ENCODE measurements around the gene TNIP2. TPM values are rescaled to one million over a fixed set of nuclear protein-coding genes. Genes with fewer than 3 reads are reported as not detected.
"Not testable (repeated sequence)": the region's sequence is repeated elsewhere in the genome, so short reads cannot be mapped to it uniquely, and the experiment has no call there.

TNIP2 gene
- total RNA-seq, 1 experiment from 2014 or later = 37.2 TPM

DNA sequence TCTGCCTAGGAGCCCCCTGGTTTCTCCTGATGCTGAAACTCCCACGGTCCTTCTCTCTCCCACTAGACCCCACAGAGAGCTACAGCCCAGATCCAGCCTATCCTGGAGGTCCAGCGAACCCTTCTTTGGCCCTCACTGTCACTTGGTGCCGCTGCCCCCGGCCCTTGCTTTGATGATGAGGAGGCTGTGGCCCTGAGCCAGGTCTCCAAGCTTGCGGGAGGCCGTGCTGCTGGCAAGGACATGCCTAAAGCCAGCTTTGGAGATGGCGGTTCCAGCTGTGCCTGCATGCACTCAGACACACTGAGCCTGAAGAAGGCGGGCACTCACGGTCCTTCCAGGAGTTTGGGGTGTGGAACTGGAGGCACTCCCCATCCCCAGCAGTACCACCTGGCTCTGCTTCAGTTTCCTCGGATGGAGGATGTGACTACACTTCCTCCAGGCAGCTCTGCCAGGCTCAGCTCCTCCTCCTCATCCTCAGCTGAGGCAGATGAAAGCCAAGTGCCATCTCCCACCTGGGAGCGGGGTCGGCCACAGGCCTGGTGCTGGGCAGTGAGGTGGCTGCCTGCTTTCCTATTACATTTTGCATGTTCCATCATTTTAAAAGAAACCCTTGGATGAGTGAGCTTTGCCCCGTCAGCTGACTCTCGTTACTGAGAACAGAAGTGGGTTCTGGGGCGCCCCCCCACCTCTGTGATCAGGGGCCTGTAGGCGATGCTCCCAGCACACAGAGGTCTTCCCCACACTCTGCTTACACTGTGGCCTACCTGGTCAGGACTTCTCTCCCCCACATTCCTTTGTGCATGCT lies 9.0 kb downstream of the TNIP2 start:
- no peak overlapping the region for H3K4me3 ChIP-seq
- H3K27me3 ChIP-seq (replicated peaks) = no peaks in the 10 kb centered on the region
- H3K4me1 ChIP-seq (replicated peaks) = peaks cover 33% of the 10 kb centered on the region
- peaks cover 36% of the 10 kb centered on the region for H3K36me3 ChIP-seq
- H3K27ac ChIP-seq = no peak overlapping the region
- DNase-seq (ENCODE audit: low read depth in 1 of 2, low spot score in 2 of 2) = no peak
- no peaks in the 10 kb centered on the region for H3K9me3 ChIP-seq (replicated peaks)

GRCh38 chr4:2745981-2746806 lies 9.9 kb downstream of the TNIP2 start:
- no peaks in the 10 kb centered on the region for H3K27me3 ChIP-seq (replicated peaks)
- H3K36me3 ChIP-seq = peaks cover 38% of the 10 kb centered on the region
- H3K4me1 ChIP-seq (replicated peaks) = peaks cover 42% of the 10 kb centered on the region
- peak; percentile 88 to 92 for DNase-seq (ENCODE audit: low read depth in 1 of 2, low spot score in 2 of 2)
- H3K9me3 ChIP-seq (replicated peaks) = no peaks in the 10 kb centered on the region
- H3K27ac ChIP-seq = peak overlapping the region; percentile 89
- no peak overlapping the region for H3K4me3 ChIP-seq

- peaks cover 40% of the 10 kb centered on the region for H3K36me3 ChIP-seq
- H3K4me3 ChIP-seq = no peak overlapping the region
- H3K9me3 ChIP-seq (replicated peaks) = no peaks in the 10 kb centered on the region
- no peaks in the 10 kb centered on the region for H3K27me3 ChIP-seq (replicated peaks)
- peaks cover 45% of the 10 kb centered on the region for H3K4me1 ChIP-seq (replicated peaks)
- peak overlapping the region; percentile 89 for H3K27ac ChIP-seq
- no peak for DNase-seq (ENCODE audit: low read depth in 1 of 2, low spot score in 2 of 2)
Measured at GRCh38 chr4:2745516-2745915, 10.6 kb downstream of the TNIP2 start.

DNA sequence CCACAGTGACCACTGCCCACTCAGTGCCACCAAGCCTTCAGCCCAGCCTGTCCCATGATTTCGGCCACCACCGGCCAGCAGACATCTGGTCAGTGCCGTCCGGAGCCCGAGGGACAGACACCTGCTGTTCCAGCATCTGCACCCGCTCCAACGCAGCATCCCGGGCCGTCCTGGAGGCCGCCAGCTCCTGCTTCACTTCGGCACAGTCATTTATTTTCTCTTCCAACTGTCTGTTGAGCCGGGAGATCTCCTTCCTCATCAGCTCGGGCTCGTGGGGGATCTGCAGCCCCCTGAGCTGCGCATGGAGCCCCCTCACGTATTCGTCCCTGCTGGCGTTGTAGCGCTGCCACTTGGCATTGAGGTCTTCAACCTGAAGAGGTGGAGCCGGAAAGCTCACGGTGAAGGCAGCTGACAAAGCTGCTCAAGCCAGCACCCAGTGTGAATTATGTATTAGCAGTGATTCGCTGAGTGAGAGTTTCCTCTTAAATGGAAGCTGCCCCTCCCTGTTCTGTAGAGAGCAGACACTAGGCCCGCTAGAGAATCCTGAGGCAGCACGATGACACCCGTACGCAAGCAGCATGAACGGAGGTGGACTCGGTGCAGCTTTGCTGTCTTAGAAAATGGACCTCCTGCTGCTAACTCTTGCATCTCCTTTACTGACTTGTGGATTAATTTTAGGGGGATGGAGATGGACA lies 11.4 kb downstream of the TNIP2 start:
- H3K9me3 ChIP-seq (replicated peaks) = no peaks in the 10 kb centered on the region
- H3K4me1 ChIP-seq (replicated peaks) = peaks cover 45% of the 10 kb centered on the region
- H3K36me3 ChIP-seq = peaks cover 40% of the 10 kb centered on the region
- H3K27ac ChIP-seq = no peak overlapping the region
- H3K27me3 ChIP-seq (replicated peaks) = no peaks in the 10 kb centered on the region
- no peak overlapping the region for H3K4me3 ChIP-seq
- no peak for DNase-seq (ENCODE audit: low read depth in 1 of 2, low spot score in 2 of 2)

DNA sequence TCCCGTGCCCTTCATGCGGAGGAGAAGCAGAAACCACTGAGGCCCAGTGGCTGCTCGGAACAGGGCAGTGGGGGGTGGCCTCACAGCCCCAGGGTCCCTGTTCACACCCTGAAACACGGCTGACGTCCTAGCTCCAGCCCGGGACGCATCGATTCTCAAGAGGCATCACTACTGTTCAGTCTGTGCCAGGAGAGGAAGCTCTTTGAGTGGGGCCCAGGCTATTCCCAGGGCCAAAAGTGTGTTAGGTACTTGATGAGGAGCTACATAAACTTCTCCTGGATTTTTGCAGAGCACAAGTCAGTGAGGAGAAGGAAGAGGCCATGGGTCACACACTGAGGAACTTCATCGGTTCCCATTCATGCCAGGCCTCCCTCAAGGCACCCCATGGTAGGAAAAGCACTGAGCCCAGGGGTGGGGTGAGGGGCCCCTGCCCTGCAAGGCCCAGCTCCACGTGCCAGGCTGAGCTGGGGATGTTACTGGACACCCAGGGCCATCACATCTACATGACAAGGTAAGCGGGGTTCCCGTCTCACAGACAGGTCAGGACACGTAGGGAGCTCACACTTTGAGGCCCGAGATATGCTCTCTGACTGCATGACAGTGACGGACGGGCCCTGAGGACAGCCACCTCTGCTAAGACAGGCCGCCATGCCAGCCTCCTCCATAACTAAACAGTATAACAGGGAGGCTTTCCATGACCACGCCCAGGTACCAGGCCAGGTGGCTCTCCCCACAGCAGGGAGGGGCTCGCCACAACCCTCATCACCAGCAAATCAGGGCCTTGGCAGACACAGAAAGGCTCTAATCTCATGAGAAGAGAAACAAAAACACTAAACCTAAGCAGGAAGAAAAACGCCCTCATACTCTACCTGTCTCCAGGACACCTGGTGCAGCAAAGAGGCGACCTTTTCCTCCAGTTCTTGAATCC lies 12.4 kb downstream of the TNIP2 start:
- no peak for DNase-seq (ENCODE audit: low read depth in 1 of 2, low spot score in 2 of 2)
- Histone ChIP-seq H3K27ac (no peak overlapping the region), H3K4me1 (replicated peaks) (peaks cover 45% of the 10 kb centered on the region), H3K9me3 (replicated peaks) (no peaks in the 10 kb centered on the region), H3K27me3 (replicated peaks) (no peaks in the 10 kb centered on the region), H3K36me3 (peaks cover 40% of the 10 kb centered on the region), H3K4me3 (no peak overlapping the region)

DNA sequence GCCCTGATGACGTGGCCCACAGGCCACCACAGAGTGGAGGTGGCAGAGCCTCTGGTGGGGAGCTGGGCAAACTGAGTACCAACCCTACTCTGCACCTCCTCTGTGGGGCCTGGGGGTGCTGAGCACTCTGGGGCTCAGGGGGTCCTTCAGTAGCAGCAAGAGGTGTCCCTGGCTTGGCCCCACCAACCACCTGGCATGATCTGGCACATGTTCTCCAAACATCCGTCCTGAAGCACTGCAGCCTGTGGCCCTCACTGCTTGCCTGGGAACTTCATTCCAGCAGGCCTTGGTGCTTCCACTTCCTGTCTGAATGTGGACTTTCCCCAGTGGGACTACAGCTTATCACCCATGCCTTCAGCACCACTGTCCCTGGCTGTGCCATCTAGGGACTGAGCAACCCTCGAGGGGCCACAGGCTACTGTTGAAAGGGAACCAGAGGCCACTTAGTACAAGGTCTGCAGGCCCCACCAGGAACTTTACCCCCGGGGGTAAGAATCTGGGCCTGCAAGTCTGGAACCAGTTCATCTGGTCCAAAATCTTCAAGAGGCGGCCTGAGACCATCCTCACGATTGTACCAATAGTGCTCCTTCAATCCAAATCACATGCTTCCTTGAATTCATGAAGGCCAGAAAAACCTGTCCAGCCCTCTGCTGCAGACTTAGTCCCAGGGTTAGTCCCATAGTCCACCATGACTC lies 13.2 kb downstream of the TNIP2 start:
- no peak overlapping the region for H3K4me3 ChIP-seq
- H3K36me3 ChIP-seq = peaks cover 40% of the 10 kb centered on the region
- H3K27ac ChIP-seq = no peak overlapping the region
- peaks cover 40% of the 10 kb centered on the region for H3K4me1 ChIP-seq (replicated peaks)
- DNase-seq (ENCODE audit: low read depth in 1 of 2, low spot score in 2 of 2) = no peak
- H3K9me3 ChIP-seq (replicated peaks) = no peaks in the 10 kb centered on the region
- H3K27me3 ChIP-seq (replicated peaks) = no peaks in the 10 kb centered on the region

DNA sequence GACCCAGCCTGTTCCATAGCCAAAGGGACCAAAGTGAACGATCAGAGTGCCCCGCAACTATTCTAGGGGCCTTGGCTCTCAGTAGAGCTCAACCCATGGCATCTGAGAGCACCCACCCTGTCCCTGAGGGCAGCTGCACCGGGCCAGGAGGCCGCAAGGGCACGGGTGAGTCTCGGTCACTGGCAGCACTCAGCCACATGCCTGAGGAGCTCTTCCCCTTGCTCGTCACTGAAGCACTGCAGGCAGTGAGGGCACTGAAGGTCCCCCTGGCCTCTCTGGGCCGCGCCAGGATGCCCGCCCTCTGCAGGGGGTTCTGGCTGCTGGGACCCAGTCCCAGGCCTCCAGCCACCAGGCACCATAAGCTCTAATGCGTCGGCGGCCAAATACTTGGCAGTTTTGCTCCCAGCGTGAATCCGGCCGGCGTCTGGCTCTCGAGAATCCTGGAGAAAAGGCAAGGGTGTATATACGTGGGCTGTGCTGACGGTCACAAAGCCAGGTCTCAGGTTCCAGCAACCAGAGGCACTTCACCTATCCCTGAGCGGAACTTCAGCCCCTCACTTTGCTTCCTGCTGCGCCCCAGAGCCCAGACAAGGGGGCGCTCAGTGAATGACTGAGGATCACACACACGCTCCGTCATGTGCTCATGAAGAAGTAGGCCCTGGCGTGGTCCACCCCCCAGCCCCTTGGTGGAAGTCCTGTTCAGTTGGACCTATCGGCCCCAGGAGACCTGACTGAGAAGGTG lies 13.9 kb downstream of the TNIP2 start:
- no peaks in the 10 kb centered on the region for H3K9me3 ChIP-seq (replicated peaks)

GRCh38 chr4:2741626-2742025 lies 14.5 kb downstream of the TNIP2 start:
- no peaks in the 10 kb centered on the region for H3K9me3 ChIP-seq (replicated peaks)
- no peak overlapping the region for H3K4me3 ChIP-seq
- no peaks in the 10 kb centered on the region for H3K27me3 ChIP-seq (replicated peaks)
- peaks cover 27% of the 10 kb centered on the region for H3K4me1 ChIP-seq (replicated peaks)
- H3K36me3 ChIP-seq = peaks cover 29% of the 10 kb centered on the region
- H3K27ac ChIP-seq = peak overlapping the region; percentile 74
- DNase-seq (ENCODE audit: low read depth in 1 of 2, low spot score in 2 of 2) = peak; percentile 37 to 62

More for the DNA sequence above, 13.9 kb downstream of the TNIP2 start:
- Histone ChIP-seq H3K4me3 (no peak overlapping the region), H3K27me3 (replicated peaks) (no peaks in the 10 kb centered on the region), H3K27ac (peak overlapping the region; percentile 74), H3K4me1 (replicated peaks) (peaks cover 33% of the 10 kb centered on the region), H3K36me3 (peaks cover 36% of the 10 kb centered on the region)
- no peak for DNase-seq (ENCODE audit: low read depth in 1 of 2, low spot score in 2 of 2)

DNA sequence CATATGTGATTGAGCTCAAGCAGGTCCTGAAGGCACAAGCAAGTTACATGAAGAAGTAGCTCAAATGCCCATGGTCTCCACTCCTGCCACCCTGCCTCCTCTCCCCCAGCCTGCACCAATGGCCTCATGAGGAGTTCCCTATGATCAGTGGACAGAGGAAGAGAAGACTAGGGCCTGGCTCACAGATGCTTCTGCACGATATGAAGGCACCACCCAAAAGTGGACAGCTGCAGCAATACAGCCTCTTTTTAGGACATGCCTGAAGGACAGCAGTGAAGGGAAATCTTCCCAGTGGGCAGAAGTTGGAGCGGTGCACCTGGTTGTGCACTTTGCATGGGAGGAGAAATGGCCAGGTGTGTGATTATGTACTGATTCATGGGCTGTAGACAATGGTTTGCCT lies 17.8 kb downstream of the TNIP2 start:
- peaks cover 11% of the 10 kb centered on the region; the same call in 1 of the 2 replicates for H3K36me3 ChIP-seq
- H3K4me1 ChIP-seq (replicated peaks) = peaks cover 15% of the 10 kb centered on the region
- H3K27me3 ChIP-seq (replicated peaks); H3K4me3 ChIP-seq; DNase-seq (ENCODE audit: low read depth in 1 of 2, low spot score in 2 of 2); H3K27ac ChIP-seq; H3K9me3 ChIP-seq (replicated peaks): not testable (repeated sequence)

- DNase-seq (ENCODE audit: low read depth in 1 of 2, low spot score in 2 of 2) = no peak
- H3K4me3 ChIP-seq = no peak overlapping the region
- H3K27ac ChIP-seq = no peak overlapping the region
- H3K9me3 ChIP-seq (replicated peaks) = no peaks in the 10 kb centered on the region; the same call in 1 of the 2 replicates
- no peaks in the 10 kb centered on the region for H3K27me3 ChIP-seq (replicated peaks)
- peaks cover 4% of the 10 kb centered on the region; the same call in 1 of the 2 replicates for H3K4me1 ChIP-seq (replicated peaks)
- H3K36me3 ChIP-seq = no peaks in the 10 kb centered on the region
Measured at GRCh38 chr4:2735869-2736268, 20.3 kb downstream of the TNIP2 start.

DNA sequence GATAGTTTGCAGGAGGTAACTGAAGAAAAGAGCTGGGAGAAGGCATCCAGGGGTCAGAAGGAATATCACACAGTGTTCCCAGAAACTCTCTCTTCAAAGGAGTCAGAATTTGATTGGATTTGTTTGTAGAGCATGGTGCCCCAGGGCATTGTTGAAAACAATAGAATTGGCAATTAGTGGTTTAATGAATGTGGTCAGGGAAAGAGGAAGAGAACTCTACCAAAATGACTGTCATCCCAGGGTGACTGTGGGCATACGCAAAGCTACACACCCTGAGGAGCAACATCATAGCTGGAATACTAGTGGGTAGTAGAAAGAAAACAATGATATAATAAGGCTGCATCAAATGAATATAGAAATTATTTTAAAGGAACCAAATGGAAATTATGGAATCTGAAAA lies 21.5 kb downstream of the TNIP2 start:
- no peaks in the 10 kb centered on the region for H3K36me3 ChIP-seq
- H3K27me3 ChIP-seq (replicated peaks) = no peaks in the 10 kb centered on the region
- no peak overlapping the region for H3K27ac ChIP-seq
- H3K9me3 ChIP-seq (replicated peaks) = no peaks in the 10 kb centered on the region; the same call in 1 of the 2 replicates
- 0 out of 2 replicates have a peak, but pooled peaks cover 4% of the 10 kb centered on the region for H3K4me1 ChIP-seq (replicated peaks)
- no peak overlapping the region for H3K4me3 ChIP-seq
- DNase-seq (ENCODE audit: low read depth in 1 of 2, low spot score in 2 of 2) = peak in 1 of 2 experiments; percentile 10

All from SJSA1 (cell line).